Right forelimb (tissue), 1 donor: ENCODE results near the gene FBXW2.

Experiments used
- DNase-seq: peaks from one replicate; pipeline ENCODE4 v3.0.0-alpha.2; 2018

FBXW2 gene

DNA sequence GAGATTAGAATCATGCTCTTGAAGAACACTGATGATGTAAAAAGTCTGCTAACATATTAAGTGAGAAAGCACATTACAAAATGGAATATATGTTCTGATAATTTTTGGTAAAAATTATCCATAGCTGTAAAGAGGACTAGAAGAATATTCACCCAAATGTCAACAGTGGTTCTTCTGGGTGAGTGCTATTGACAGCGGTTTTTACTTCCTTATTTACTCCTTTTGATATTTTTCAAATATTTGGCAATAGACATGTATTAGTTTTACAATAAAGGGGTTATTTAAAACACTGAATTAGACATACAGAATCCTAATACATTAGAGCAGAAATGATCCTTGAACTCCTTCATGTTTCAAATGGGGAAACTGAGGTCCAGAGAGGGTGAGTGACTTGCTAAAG lies 52.0 kb downstream of the FBXW2 start:
- DNase-seq: no peak

DNA sequence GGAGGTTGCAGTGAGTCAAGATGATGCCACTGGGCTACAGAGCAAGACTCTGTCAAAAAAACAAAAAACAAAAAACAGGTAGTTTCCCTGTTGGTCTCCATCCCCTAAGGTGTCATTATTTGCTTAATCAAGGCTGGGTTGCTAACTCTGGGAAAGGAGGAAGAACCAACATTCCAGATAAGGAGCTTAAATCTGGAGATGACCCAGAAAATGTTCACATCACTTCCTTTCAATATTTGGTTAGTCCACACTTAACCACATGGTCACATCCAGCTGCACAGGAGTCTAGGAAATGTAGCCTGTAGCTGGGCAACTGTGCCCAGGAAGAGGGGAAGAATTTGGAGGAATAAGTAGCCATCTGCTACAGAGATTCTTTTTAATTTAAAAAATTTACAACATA lies 53.1 kb downstream of the FBXW2 start:
- no peak for DNase-seq

DNA sequence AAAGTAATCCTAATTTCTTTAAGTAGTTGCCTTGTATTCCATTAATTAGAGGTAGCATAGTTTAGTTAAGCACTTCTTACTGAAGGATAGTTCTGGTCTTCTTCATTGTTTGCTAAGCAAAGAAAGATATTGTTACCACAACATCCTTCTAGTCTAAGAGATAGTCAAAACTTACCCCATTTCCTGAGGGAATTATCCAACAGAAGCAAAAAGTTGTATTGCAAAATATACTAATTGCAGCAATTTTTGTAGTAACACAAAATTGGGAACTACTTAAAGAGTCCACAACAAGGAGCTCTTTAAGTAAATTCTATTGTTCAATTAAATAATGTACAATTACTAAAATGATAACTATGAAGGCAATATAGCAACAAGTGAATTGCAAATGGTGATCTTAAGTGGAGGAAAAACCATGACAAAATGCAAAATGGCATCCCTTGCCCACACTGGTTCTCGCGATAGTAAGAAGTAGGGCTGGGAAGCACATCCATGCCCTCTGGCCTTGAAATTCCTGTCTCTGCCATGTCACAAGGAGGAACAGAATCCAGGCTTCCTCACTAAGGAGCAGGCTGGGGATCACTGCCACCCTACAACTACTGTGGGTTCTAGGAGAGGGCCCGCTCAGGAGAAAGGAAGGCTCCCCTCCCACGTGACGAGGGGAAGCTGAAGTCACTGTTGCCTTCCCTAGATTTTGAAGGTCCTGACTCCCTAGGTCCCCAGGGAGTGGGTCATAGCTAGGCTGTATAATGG lies 55.6 kb downstream of the FBXW2 start:
- DNase-seq: no peak

DNA sequence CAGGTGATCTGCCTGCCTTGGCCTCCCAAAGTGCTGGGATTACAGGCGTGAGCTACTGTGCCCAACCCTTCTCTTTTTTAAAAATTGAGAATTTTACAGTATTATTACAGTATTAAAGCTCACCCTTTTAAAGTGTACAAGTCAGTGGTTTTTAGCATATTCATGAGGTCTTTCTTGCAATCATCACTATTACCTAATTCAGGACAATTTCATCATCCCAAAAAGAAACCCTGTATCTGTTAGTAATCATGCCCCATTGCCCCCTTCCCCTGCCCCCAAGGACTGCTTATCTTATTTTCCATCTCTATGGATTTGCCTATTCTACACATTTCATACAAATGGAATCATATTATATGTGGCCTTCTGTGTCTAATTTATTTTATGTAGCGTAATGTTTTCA lies 56.3 kb downstream of the FBXW2 start:
- DNase-seq: no peak

- no peak for DNase-seq
Observed at GRCh38 chr9:120735415-120736126, 57.6 kb downstream of the FBXW2 start.

DNA sequence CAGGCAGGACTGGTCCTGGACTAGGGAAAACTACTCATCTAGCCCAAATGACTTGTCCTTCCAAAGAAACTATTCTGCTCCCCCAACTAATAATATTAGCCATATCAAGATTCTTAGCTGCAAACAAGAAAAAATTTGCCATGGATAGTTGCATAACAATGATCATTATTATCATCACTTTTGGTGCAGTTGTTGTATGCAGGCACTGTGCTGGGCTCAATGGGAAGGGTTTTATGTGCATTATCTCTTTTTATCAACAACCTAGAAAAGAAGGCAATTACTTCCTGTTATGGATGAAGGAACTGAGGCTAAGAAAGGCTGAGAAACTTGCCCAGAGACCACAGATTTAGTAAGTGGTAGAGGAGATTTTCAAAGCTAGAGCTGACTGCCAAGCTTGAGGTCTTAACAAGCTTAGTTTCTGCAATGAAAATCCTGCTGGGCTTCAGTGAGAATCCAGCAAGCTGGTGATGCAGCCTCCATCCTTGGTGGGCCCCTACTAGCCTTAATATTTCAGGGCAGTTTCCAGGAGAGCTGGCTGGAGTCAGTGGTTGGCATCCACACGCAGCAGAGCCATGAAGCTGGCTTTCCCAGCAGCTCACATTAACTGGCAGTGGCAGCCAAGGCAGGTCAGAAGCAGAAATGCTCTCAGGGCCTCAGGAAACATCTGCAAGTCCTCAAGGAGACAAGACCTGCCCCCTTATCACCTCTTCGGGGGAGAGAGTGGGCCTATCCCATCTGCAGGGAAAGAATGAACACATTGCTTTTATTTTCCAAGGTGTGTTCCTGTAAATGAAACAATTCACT lies 58.4 kb downstream of the FBXW2 start:
- DNase-seq: no peak

GRCh38 chr9:120733190-120733589 lies 60.0 kb downstream of the FBXW2 start:
- no peak for DNase-seq

DNA sequence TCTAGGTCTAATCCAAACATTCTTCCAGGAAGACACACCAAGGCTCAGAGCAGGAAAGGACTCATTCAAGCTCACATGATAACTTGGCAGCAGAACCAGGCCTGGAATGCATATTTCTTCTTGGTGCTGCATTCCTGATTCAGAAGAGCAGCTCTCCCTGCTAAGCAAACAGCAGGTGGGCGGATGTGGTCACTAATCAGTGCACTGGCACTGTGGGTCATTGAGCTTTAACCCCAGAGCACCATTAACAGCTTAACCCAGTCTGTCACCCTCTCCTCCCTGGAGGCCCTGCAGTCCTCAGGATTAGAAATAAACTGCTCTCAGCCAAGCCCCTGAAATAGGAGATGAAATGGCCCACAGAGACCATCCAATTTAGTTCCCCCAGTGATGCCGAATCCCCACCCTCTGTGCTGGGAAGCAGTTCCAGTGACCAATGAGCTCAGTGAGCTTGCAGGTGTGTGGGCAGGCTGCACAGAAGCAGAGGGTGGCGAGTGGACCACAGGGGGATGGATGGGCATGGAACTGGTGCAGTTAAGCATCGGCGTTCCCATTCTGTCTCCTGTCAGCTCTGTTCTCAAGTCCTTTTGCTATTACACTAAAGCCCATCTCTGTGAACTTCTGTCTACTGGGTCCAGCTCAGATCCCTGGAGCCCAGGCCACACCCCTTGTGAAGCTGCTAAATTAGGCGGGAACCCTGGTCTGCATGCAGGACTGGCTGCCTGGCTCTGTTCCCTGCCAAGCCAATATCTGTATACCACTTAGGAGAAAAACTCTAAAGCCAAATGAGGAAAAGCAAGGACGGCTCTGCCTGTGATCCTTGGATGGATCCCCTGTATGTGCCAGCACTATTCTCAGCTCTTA lies 62.3 kb downstream of the FBXW2 start:
- no peak for DNase-seq

DNA sequence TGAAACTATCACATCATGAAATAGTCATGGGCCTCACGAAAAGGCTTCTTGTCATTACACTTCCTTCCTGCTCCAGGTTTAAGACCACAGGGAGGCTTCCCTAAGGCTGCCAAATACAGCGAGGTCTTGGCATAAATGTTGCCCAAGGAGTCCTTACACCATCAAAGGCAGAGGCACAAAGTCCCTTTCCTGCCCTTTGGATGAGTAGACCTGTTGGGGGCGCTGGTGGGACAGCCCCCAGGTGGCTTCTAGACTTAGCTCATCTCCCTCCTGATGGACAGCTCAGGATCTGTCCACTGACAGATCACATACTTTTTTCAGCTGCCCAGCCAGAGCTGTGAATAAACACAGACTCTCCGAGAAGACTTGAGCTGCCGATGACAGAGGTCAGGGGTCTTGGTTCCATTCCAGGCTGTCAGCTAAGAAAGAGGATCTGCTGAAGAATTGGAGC lies 63.4 kb downstream of the FBXW2 start:
- DNase-seq: no peak

DNA sequence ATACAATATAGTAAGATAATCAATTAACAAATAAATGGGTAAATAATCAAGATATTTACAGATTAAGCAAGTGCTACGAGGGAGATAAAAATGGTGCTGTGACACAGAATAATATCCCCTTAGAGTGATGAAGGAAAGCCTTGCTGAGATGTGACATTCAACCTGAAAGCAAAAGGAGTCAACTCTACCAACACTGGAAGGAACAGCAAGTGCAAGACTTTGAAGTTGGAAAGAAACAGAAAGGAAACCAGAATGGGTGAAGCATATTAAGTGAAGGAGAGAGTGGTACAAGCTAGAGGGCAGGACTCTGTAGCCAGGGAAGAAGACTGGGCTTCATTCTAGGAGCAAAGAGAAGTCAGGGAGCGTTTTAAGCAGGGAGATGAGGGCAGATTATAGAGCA lies 66.7 kb downstream of the FBXW2 start:
- DNase-seq: no peak

GRCh38 chr9:120725907-120726306 lies 67.3 kb downstream of the FBXW2 start:
- DNase-seq: no peak

- no peak for DNase-seq
Observed at GRCh38 chr9:120724757-120725400, 68.3 kb downstream of the FBXW2 start.

- DNase-seq: no peak
Observed at GRCh38 chr9:120723565-120723964, 69.7 kb downstream of the FBXW2 start.

DNA sequence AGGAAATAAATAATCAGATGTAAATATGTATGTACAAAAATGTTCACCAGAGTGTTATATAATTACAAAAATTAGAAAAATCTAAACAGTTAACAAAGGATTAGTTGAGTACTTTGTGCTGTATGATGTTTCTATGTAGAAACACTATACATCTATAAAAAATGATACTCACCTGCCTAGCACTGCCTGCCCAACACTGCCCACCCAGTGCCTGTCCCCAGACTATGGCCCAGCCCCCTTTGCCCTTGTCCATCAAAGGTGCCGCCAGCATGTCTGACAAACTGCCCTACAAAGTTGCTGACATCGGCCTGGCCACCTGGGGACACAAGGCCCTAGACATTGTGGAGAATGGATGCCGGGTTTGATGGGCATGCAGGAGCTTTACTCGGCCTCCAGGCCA lies 72.8 kb downstream of the FBXW2 start:
- no peak for DNase-seq

- no peak for DNase-seq
Observed at GRCh38 chr9:120718316-120718715, 74.9 kb downstream of the FBXW2 start.

DNA sequence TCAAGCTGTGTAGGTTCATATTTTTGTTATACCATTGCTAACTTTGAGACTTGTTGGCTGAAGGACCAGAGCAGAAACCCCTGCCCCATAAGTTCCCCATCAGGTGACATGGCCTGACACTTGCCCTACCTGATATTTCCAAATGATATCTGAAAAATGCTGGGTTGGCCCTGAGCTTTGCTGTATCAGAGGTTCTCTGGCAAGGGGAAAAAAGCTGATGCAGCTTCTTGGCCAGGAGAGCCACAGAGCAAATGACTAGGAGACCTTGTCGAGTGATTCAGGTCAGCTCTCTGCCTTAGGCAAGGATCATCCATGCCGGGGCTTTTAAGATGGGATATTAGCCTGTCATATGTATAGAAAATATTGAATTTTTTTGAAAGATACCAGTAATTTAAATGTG lies 76.0 kb downstream of the FBXW2 start:
- DNase-seq: no peak

GRCh38 chr9:120716483-120716882 lies 76.7 kb downstream of the FBXW2 start:
- no peak for DNase-seq

DNA sequence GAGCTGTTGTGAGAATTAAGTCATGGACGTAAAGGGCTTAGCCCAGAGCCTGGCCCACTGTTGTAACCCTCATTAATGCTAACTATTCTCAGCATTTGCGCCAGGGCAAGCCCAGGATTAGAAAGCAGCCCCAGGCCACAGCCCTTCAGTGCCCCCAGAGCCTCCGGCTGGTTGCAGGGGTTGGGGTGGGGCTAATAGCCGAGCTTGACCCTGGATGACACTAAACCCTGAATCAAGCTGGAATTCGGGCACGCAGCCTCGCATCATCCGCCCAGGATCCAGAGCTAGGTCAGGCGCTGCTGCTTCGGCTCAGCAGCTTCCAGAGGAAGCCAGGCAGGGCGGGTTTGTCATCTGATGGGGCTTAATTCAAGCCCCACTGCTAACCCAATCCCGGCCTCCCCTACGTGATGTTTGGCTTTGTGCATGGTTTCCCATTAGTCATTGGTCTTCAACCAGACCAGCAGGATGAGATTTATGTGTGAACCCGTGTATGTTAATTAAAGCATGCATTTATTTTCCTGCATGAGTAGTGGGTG lies 77.8 kb downstream of the FBXW2 start:
- peak; percentile 49 for DNase-seq

DNA sequence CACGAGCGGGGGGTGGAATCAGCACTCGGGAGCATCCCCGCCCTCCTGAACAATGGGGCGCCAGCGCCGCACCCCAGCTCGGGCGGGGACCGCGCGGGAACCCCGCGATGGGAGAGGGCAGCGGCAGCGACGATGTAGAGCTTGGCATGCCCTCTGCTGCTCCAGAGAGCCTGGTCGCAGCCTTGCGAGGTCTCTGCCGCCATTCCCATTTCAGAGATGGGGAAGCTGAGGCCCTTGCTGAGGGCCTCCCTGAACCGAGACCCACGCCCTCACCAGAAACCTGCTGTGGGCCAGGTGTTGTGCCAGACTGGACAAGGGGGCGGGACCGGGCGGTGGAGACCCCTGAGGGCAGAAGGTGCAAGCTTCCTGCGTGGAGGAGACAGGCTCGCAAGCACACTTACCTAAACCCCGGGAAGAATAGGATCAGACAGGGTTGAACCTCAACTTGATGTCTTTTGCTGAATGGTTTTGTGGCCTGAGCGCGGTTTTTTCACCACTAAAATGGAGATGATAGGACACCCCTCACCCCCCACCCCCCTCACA lies 78.3 kb downstream of the FBXW2 start:
- no peak for DNase-seq

- DNase-seq: peak; percentile 97
Observed at GRCh38 chr9:120714088-120714845, 78.9 kb downstream of the FBXW2 start, which contains the start of gene MEGF9. MEGF9 (minus strand) TSS chr9:120714470; CDS start chr9:120714358, 112 bp downstream.
